Measurements from ENCODE around the gene PDGFB. TPM values are rescaled to one million over a fixed set of nuclear protein-coding genes. Genes with fewer than 3 reads are reported as not detected.
A peak's percentile ranks its signal among the peaks of the same experiment; 100 is the strongest.

Gene PDGFB
- total RNA-seq, 1 donor from 2014 or later, result 53.4 TPM

DNA sequence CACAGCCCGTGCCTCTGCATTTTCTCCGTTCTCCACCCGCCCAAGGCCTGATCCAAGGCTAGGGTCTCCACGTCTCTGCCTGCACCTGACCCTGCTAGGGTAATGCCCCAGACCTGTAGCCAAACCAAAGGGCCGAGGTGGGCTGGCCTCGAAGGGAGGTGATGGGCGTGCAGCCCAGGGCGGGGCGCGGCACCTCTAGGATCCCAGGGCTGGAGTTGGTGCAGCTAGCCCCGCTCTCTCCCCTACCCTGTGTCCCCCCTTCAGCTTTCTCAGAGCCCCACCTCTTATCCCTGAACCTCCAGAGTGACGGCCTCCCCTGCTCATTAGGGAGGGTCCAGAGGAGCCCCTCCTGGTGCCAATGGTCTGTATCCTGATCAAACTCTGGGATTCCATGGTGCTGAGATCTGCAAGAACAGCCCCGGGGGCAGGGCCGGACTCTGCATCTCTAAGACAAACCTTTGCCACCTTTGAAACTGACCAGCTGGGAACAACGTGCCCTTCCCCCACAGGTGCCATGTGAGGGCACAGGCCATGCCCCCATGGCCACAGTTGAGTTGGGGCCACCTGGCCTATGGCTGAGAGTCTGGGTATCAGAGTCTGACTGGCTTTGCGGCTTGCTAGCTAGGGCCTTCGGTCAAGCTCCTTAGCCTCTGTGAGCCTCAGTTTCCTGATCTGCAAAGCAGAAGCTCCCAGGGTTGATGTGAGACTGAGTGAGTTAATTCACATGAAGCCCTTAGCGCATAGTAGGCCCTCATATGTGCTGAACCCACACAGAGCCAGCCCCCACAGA is 69.2 kb downstream of the PDGFB start:
- peak; percentile 21 for DNase-seq (ENCODE audit: low spot score)
- Mint-ChIP-seq H3K9me3 (ENCODE audit: unreplicated experiment) (no peaks in the 10 kb centered on the region), H3K27me3 (ENCODE audit: unreplicated experiment) (peaks cover 15% of the 10 kb centered on the region), H3K4me3 (ENCODE audit: unreplicated experiment) (no peak overlapping the region), H3K4me1 (ENCODE audit: unreplicated experiment) (peaks cover 60% of the 10 kb centered on the region), H3K27ac (ENCODE audit: unreplicated experiment) (peak overlapping the region; percentile 100), H3K36me3 (ENCODE audit: low read depth, unreplicated experiment) (no peaks in the 10 kb centered on the region)
- TF ChIP-seq, protein P1, sequence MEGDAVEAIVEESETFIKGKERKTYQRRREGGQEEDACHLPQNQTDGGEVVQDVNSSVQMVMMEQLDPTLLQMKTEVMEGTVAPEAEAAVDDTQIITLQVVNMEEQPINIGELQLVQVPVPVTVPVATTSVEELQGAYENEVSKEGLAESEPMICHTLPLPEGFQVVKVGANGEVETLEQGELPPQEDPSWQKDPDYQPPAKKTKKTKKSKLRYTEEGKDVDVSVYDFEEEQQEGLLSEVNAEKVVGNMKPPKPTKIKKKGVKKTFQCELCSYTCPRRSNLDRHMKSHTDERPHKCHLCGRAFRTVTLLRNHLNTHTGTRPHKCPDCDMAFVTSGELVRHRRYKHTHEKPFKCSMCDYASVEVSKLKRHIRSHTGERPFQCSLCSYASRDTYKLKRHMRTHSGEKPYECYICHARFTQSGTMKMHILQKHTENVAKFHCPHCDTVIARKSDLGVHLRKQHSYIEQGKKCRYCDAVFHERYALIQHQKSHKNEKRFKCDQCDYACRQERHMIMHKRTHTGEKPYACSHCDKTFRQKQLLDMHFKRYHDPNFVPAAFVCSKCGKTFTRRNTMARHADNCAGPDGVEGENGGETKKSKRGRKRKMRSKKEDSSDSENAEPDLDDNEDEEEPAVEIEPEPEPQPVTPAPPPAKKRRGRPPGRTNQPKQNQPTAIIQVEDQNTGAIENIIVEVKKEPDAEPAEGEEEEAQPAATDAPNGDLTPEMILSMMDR (IDR thresholded peaks at IDR 0.05; ENCODE audit: unreplicated experiment), result no peak

DNA sequence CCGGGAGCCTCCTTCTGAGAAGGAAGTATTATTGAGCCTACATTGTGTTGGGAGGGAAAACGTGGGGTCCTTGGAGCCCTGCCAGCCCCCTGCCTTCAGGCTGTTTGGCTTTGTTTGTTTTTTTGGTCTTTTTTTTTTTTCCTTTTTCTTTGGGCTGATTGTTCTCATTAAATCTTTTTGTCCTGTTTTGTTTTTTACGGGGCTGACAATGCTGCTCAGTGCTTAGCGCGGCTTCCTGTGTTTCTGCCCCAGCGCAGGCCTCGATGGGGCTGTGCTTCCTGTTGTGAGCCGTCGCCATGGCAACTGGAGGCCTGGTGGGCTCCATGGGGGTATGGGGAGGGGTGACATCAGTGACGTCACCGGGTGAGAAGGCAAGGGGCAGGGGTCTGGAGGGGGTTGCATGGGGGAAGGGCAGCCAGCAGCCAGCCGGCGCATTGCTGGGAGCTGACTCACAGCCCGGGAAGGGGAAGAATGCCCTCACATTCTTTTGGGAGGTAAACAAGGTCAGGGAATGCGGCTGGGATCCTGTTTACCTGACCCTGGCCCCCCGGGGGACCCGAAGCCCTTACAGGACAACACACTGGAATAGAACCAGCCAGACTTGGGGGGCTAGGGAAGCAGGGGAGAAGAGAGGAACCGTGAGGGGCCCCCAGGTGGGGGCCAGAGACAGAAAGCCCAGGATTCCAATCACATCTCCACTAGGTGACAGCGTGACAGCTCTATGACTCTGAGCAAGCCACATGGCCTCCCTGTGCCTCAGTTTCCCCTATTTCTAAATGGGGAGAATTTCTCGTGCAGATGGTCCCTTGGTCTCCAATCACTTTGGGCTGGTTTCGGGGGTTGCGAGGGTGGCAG is 70.1 kb downstream of the PDGFB start:
- no peaks in the 10 kb centered on the region for H3K9me3 Mint-ChIP-seq (ENCODE audit: unreplicated experiment)
- peaks cover 15% of the 10 kb centered on the region for H3K27me3 Mint-ChIP-seq (ENCODE audit: unreplicated experiment)
- DNase-seq (ENCODE audit: low spot score), result peak; percentile 100
- H3K4me1 Mint-ChIP-seq (ENCODE audit: unreplicated experiment), result peaks cover 62% of the 10 kb centered on the region
- no peak overlapping the region for H3K4me3 Mint-ChIP-seq (ENCODE audit: unreplicated experiment)
- H3K27ac Mint-ChIP-seq (ENCODE audit: unreplicated experiment), result peak overlapping the region; percentile 100
- no peaks in the 10 kb centered on the region for H3K36me3 Mint-ChIP-seq (ENCODE audit: low read depth, unreplicated experiment)
- TF ChIP-seq, protein P1 (IDR thresholded peaks at IDR 0.05; ENCODE audit: unreplicated experiment), result no peak

DNA sequence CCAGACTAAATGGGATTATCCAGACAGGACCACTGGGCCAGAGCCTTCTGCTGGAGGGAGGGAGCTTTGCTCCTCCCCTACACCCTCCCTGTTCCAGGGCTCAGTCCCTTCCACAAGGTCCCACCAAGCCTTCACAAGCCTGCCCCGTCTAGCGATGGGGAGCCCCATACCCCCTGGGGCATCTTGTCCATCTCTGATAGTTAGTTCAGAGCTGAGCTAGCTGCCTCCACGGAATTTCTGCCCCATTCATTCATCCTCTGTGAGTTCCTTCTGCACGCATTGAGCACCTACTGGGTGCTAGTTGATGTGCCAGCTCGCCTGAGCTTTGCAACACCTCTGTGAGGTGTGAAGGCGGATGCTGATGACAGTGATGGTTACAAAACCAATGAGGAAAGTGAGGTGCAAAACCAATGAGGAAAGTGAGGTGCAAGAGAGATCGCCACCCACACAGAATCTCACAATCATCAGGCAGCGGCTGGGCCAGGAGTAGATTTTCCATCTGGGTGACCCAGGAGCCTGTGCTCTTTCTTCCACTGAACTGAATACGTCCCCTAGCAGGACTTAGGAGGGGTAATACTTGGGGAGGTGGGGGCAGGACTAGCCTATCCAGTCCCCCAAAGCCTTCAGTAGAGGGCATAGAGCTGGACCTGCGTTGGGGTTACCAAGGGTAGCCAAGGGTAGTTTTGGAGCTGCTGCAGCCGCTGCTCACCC is 70.8 kb downstream of the PDGFB start:
- H3K4me3 Mint-ChIP-seq (ENCODE audit: unreplicated experiment), result no peak overlapping the region
- DNase-seq (ENCODE audit: low spot score), result no peak
- H3K9me3 Mint-ChIP-seq (ENCODE audit: unreplicated experiment), result no peaks in the 10 kb centered on the region
- peaks cover 63% of the 10 kb centered on the region for H3K4me1 Mint-ChIP-seq (ENCODE audit: unreplicated experiment)
- peak overlapping the region; percentile 100 for H3K27ac Mint-ChIP-seq (ENCODE audit: unreplicated experiment)
- no peaks in the 10 kb centered on the region for H3K36me3 Mint-ChIP-seq (ENCODE audit: low read depth, unreplicated experiment)
- H3K27me3 Mint-ChIP-seq (ENCODE audit: unreplicated experiment), result peaks cover 13% of the 10 kb centered on the region
- TF ChIP-seq, protein P1 (IDR thresholded peaks at IDR 0.05; ENCODE audit: unreplicated experiment), result no peak

Other genes with a start within 250 kb of the PDGFB start
- gene APOBEC3C, start 230.7 kb downstream of the PDGFB start, total RNA-seq (ENCODE audit: unreplicated experiment), result 10.9 TPM
- 6.5 TPM for gene APOBEC3D, start 223.9 kb downstream of the PDGFB start, total RNA-seq (ENCODE audit: unreplicated experiment)
- 21.1 TPM for gene APOBEC3F, start 204.1 kb downstream of the PDGFB start, total RNA-seq (ENCODE audit: unreplicated experiment)
- gene APOBEC3G, start 167.7 kb downstream of the PDGFB start, total RNA-seq (ENCODE audit: unreplicated experiment), result 9.0 TPM
- gene APOBEC3H, start 147.7 kb downstream of the PDGFB start, total RNA-seq (ENCODE audit: unreplicated experiment), result not detected
- gene CBX7, start 92.3 kb downstream of the PDGFB start, total RNA-seq (ENCODE audit: unreplicated experiment), result 3.5 TPM
- gene RPL3, start 74.6 kb upstream of the PDGFB start, total RNA-seq (ENCODE audit: unreplicated experiment), result 2,149 TPM
- gene SYNGR1, start 105.0 kb upstream of the PDGFB start, total RNA-seq (ENCODE audit: unreplicated experiment), result 2.9 TPM
- 24.0 TPM for gene TAB1, start 154.8 kb upstream of the PDGFB start, total RNA-seq (ENCODE audit: unreplicated experiment)
- gene MGAT3, start 212.0 kb upstream of the PDGFB start, total RNA-seq (ENCODE audit: unreplicated experiment), result 0.87 TPM